CD4-positive, alpha-beta T cell treated with Interleukin-12 subunit alpha and Interleukin-12 subunit beta, for 1 hour (primary cell): Measurements from ENCODE around the gene GDPD4.

ENCODE experiments used
- DNase-seq: peaks from one replicate; pipeline ENCODE4 v3.0.0-alpha.2; 2020

GDPD4 gene

GRCh38 chr11:77231800-77232199, 69.7 kb downstream of the GDPD4 start:
- no peak for DNase-seq

GRCh38 chr11:77230878-77231605, 70.4 kb downstream of the GDPD4 start:
- no peak for DNase-seq

DNA sequence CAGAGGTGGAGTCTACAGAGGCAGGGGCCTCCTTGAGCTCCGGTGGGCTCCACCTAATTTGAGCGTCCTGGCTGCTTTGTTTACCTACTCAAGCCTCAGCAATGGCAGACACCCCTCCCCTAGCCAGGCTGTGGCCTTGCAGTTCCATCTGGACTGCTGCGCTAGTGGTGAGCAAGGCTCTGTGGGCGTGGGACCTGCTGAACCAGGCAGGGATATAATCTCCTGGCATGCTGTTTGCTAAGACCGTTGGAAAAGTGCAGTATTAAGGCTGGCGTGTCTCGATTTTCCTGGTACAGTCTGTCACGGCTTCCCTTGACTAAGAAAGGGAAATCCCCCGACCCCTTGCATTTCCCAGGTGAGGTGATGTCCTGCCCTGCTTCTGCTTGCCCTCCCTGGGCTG, 77.7 kb downstream of the GDPD4 start:
- DNase-seq: no peak

- no peak for DNase-seq
Measured at GRCh38 chr11:77217156-77217555, 84.3 kb downstream of the GDPD4 start.

DNA sequence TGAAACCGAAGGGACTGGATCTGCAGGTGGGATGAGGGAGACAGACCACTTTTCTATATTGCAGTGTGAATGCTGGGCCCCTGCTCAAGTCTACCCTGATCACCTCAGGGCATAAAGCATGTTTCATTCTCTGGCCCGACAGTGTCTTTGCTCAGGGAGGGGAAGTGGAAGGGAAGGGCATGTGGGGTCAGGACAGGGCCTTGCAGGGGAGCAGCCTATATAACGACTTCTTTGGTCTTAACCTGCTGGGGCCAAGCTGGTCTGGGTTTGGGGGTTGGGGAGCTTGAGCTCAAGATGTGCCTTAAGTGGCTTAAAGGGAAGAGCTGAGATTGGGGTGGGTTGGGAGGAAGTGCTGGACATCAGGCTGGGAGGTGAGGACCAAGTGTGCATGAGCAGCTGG, 86.4 kb downstream of the GDPD4 start:
- DNase-seq: no peak

GRCh38 chr11:77214557-77214956, 86.9 kb downstream of the GDPD4 start:
- DNase-seq: no peak

DNA sequence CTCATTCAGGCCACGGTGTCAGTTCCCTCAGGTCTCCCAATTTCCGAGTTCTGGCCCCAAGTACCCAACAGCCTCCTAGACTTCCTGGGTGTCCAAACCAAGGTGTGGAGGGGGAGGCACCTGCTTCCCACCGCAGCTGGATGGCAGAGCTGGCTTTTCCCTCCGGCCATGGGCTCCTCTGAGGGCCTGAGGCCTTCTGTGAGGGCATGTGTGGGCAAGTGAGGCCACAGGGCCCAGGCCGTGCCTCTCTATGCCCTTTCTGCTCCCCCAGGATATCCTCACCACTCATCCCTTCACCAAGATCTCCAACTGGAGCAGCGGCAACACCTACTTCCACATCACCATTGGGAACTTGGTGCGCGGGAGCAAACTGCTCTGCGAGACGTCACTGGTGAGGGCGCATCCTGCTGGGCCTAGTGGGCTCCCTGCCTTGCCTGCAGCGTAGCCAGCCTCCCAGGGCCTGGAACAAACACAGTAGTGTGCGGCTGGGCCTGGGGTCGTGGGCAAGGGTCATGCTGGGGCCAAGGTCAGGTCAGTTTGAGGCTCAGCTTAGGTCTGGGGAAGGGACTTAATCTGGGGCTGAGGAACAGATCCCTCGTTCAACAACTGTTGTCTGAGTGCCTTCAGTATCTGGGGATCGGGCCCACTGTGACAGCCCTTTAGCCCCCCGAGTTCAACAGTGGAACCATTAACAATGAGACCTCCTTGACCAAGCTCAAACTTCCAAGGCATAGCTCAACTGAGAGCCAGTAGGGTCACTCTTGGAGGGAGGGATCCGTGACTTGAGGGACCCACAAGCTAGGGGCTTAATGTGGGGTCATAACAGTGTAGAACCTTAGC, 87.7 kb downstream of the GDPD4 start:
- DNase-seq: no peak

GRCh38 chr11:77213029-77213579, 88.4 kb downstream of the GDPD4 start:
- DNase-seq: no peak

- DNase-seq: no peak
Measured at GRCh38 chr11:77212314-77213007, 89.0 kb downstream of the GDPD4 start.

DNA sequence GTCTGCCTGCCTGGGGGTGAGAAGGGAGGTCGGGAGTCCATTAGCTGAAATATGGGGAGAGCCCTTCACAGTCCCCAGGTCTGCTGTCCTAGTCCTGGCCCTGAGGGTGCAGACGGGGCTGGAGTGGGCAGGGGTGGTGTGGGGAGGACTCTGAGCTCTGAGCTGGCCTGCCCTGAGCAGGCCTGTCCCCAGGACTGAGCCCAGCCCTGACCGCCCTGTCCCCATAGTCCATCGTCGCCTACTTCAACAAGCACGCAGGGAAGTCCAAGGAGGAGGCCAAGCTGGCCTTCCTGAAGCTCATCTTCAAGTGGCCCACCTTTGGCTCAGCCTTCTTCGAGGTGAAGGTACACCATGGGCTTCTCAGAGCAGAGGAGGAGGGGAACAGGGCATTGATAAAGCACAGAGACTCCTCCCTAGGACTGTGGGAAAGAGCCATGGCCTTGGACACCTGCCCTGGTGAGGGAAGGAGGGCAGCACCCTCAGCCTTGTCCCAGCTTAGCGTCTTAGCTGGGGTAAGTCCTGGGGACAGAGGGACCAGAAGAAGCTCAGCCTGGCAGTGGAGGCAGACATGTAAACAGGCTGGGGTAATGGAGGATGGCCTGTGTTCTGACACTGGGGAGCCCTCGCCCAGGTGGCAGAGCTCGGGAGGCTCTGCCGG, 89.8 kb downstream of the GDPD4 start:
- no peak for DNase-seq

DNA sequence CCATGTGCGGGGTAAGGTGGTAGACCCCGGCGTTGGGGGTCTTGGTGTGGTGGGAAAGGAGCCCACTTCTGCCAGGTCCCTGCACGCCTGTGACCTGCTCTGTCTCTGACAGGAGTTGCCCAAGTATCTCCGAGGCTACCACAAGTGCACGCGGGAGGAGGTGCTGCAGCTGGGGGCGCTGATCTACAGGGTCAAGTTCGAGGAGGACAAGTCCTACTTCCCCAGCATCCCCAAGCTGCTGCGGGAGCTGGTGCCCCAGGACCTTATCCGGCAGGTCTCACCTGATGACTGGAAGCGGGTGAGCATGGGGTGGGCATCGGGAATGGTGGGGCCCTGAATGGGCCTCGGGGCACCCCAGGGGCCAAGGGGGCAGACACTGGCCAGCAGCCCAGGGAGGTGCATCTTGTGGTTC, 90.4 kb downstream of the GDPD4 start:
- no peak for DNase-seq

GRCh38 chr11:77209663-77210062, 91.8 kb downstream of the GDPD4 start:
- no peak for DNase-seq

DNA sequence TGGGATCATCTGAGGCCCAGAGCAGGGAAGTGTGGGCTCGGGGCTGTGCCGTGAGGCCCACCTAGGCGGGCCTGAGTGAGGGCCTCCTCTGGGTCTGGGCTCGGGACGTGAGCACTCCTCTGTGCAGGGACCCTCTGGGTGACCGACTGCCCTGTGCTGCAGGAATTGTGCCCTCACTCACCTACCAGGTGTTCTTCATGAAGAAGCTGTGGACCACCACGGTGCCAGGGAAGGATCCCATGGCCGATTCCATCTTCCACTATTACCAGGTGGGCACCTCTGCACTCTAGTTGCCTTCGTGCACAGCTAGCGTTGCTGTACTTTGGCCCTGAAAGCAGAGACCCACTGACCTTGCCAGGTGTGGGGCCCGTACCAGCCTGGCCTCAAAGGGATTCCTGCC, 93.0 kb downstream of the GDPD4 start:
- DNase-seq: no peak

GRCh38 chr11:77207618-77208313, 93.7 kb downstream of the GDPD4 start:
- no peak for DNase-seq

- DNase-seq: no peak
Measured at GRCh38 chr11:77207019-77207485, 94.4 kb downstream of the GDPD4 start.

GRCh38 chr11:77206264-77207018, 95.0 kb downstream of the GDPD4 start:
- no peak for DNase-seq

GRCh38 chr11:77205467-77206263, 95.8 kb downstream of the GDPD4 start:
- DNase-seq: no peak

GRCh38 chr11:77204754-77205466, 96.6 kb downstream of the GDPD4 start:
- no peak for DNase-seq

- no peak for DNase-seq
Measured at GRCh38 chr11:77203901-77204753, 97.4 kb downstream of the GDPD4 start.
